ENCODE results near the gene KCND3. TPM values are rescaled to one million over a fixed set of nuclear protein-coding genes. Genes with fewer than 3 reads are reported as not detected.

Gene KCND3
- total and polyA plus RNA-seq, 2 donors (not counting 3 experiments of a cell fraction or from before 2014, with no cell fraction given) = 0.03 TPM; not detected in 1

GRCh38 chr1:111747282-111747734, 242.2 kb downstream of the KCND3 start:
- H3K4me1 ChIP-seq (ENCODE audit: control insufficient read depth, extremely low read depth, insufficient read depth, low read length) = peaks cover 2% of the 10 kb centered on the region
- H3K27me3 ChIP-seq (ENCODE audit: control insufficient read depth in 2 of 2, insufficient read depth in 2 of 2, low read length in 2 of 2) = no peaks in the 10 kb centered on the region
- no peak overlapping the region for H2AFZ ChIP-seq (ENCODE audit: low read depth, low read length)

GRCh38 chr1:111746614-111746999, 242.9 kb downstream of the KCND3 start:
- DNase-seq (ENCODE audit: low read depth, low spot score) = no peak
- no peaks in the 10 kb centered on the region for H3K36me3 ChIP-seq (ENCODE audit: control insufficient read depth in 2 of 2, extremely low read depth in 1 of 2, insufficient read depth in 2 of 2, low read length in 2 of 2)
- no peaks in the 10 kb centered on the region for H3K79me2 ChIP-seq (ENCODE audit: control insufficient read depth, insufficient read depth, low read length)
- H3K4me3 ChIP-seq (replicated peaks in 1 of 3; ENCODE audit: insufficient read depth in 1 of 3, low read depth in 1 of 3, low read length in 3 of 3) = no peak overlapping the region
- no peak overlapping the region for H3K4me2 ChIP-seq (ENCODE audit: insufficient read depth, low read length)
- CTCF ChIA-PET = interaction anchor here (0.6 to 11.1 kb wide), 30 partner anchors 8 to 524 kb away, joined by 3 to 487 read pairs (median 6); partner anchors contain the start of genes INKA2 and RAP1A
- BruUV-seq (replicated peaks) = no TSS peak
- H3K27me3 ChIP-seq (ENCODE audit: control insufficient read depth in 2 of 2, insufficient read depth in 2 of 2, low read length in 2 of 2) = no peaks in the 10 kb centered on the region
- no peak for FAIRE-seq
- H3K9me1 ChIP-seq (replicated peaks; ENCODE audit: control insufficient read depth, extremely low read depth, insufficient read depth, low read length) = no peaks in the 10 kb centered on the region
- no peak overlapping the region for H2AFZ ChIP-seq (ENCODE audit: low read depth, low read length)
- H3K9ac ChIP-seq (replicated peaks; ENCODE audit: extremely low read depth, insufficient read depth, low read length) = no peak overlapping the region
- intact Hi-C loops (cut with micrococcal nuclease) (no loop called here), dilution Hi-C loops (cut with MboI; ENCODE audit: extremely low pct_ligation_motif_present, low sequenced_read_pairs) (no loop called here)
- peaks cover 2% of the 10 kb centered on the region for H3K4me1 ChIP-seq (ENCODE audit: control insufficient read depth, extremely low read depth, insufficient read depth, low read length)
- no peaks in the 10 kb centered on the region for H3K9me3 ChIP-seq (replicated peaks; ENCODE audit: control insufficient read depth, insufficient read depth, low read length)
- H3K27ac ChIP-seq (ENCODE audit: insufficient read depth, low read depth, low read length) = no peak overlapping the region
- H4K20me1 ChIP-seq (replicated peaks; ENCODE audit: control insufficient read depth, extremely low read depth, insufficient read depth, low read length) = no peaks in the 10 kb centered on the region
- TF ChIP-seq MAX (IDR thresholded peaks at IDR 0.05; ENCODE audit: insufficient read depth, insufficient read length) (no peak), POLR2A (IDR thresholded peaks at IDR 0.05; ENCODE audit: low read depth, low read length) (no peak), EZH2 (IDR thresholded peaks at IDR 0.05; ENCODE audit: borderline replicate concordance, low read depth, low read length, severe bottlenecking) (no peak), FOS (IDR thresholded peaks at IDR 0.05; ENCODE audit: borderline replicate concordance, insufficient read depth, low read length) (no peak), JUN (IDR thresholded peaks at IDR 0.05; ENCODE audit: borderline replicate concordance, insufficient read depth, insufficient read length, low read depth) (no peak), POLR2AphosphoS5 (IDR thresholded peaks at IDR 0.05; ENCODE audit: insufficient read depth, low read depth, low read length) (no peak), GATA2 (IDR thresholded peaks at IDR 0.05; ENCODE audit: insufficient read depth, insufficient read length, low read depth, low read length) (no peak), MYC (IDR thresholded peaks at IDR 0.05; ENCODE audit: low read depth, low read length) (no peak)
- POLR2A ChIA-PET = interaction anchor here (1.2 kb wide), 2 partner anchors 23 to 32 kb away, joined by 3 to 5 read pairs; no protein-coding TSS in a partner anchor

More at GRCh38 chr1:111747282-111747734, 242.2 kb downstream of the KCND3 start:
- H3K36me3 ChIP-seq (ENCODE audit: control insufficient read depth in 2 of 2, extremely low read depth in 1 of 2, insufficient read depth in 2 of 2, low read length in 2 of 2) = no peaks in the 10 kb centered on the region
- DNase-seq (ENCODE audit: low read depth, low spot score) = peak; percentile 71
- H3K4me3 ChIP-seq (replicated peaks in 1 of 3; ENCODE audit: insufficient read depth in 1 of 3, low read depth in 1 of 3, low read length in 3 of 3) = no peak overlapping the region
- intact Hi-C loops (cut with micrococcal nuclease) (loop anchor here (1.0 kb wide), 3 partner anchors 32 to 266 kb away; no protein-coding TSS in a partner anchor), dilution Hi-C loops (cut with MboI; ENCODE audit: extremely low pct_ligation_motif_present, low sequenced_read_pairs) (no loop called here)
- H4K20me1 ChIP-seq (replicated peaks; ENCODE audit: control insufficient read depth, extremely low read depth, insufficient read depth, low read length) = no peaks in the 10 kb centered on the region
- no peak for TF ChIP-seq POLR2A (IDR thresholded peaks at IDR 0.05; ENCODE audit: low read depth, low read length)
- TF ChIP-seq, protein P1, sequence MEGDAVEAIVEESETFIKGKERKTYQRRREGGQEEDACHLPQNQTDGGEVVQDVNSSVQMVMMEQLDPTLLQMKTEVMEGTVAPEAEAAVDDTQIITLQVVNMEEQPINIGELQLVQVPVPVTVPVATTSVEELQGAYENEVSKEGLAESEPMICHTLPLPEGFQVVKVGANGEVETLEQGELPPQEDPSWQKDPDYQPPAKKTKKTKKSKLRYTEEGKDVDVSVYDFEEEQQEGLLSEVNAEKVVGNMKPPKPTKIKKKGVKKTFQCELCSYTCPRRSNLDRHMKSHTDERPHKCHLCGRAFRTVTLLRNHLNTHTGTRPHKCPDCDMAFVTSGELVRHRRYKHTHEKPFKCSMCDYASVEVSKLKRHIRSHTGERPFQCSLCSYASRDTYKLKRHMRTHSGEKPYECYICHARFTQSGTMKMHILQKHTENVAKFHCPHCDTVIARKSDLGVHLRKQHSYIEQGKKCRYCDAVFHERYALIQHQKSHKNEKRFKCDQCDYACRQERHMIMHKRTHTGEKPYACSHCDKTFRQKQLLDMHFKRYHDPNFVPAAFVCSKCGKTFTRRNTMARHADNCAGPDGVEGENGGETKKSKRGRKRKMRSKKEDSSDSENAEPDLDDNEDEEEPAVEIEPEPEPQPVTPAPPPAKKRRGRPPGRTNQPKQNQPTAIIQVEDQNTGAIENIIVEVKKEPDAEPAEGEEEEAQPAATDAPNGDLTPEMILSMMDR (IDR thresholded peaks at IDR 0.05; ENCODE audit: extremely low read depth in 1 of 2, insufficient read depth in 1 of 2, low read depth in 1 of 2, low read length in 2 of 2) = peak; percentile 82 to 89
- no peak overlapping the region for H3K27ac ChIP-seq (ENCODE audit: insufficient read depth, low read depth, low read length)
- H3K9me1 ChIP-seq (replicated peaks; ENCODE audit: control insufficient read depth, extremely low read depth, insufficient read depth, low read length) = no peaks in the 10 kb centered on the region
- POLR2A ChIA-PET = interaction anchor here (0.7 to 1.2 kb wide), 3 partner anchors 22 to 33 kb away, joined by 3 to 7 read pairs (median 5); no protein-coding TSS in a partner anchor
- H3K4me2 ChIP-seq (ENCODE audit: insufficient read depth, low read length) = no peak overlapping the region
- peak; percentile 97 for FAIRE-seq
- no peaks in the 10 kb centered on the region for H3K79me2 ChIP-seq (ENCODE audit: control insufficient read depth, insufficient read depth, low read length)
- CTCF ChIA-PET = interaction anchor here (0.6 to 11.1 kb wide), 29 partner anchors 9 to 524 kb away, joined by 3 to 487 read pairs (median 5); partner anchors contain the start of genes INKA2 and RAP1A
- no TSS peak for BruUV-seq (replicated peaks)
- H3K9me3 ChIP-seq (replicated peaks; ENCODE audit: control insufficient read depth, insufficient read depth, low read length) = no peaks in the 10 kb centered on the region
- no peak overlapping the region for H3K9ac ChIP-seq (replicated peaks; ENCODE audit: extremely low read depth, insufficient read depth, low read length)

Data from endothelial cell of umbilical vein (primary cell).